IMR-90 (cell line): Measurements from ENCODE around the gene HAUS7. TPM values are rescaled to one million over a fixed set of nuclear protein-coding genes. Genes with fewer than 3 reads are reported as not detected.

ENCODE experiments used
- ATAC-seq: fragments of 200-7000 bp; cut with Tn5 transposase; 2 replicates; pipeline ENCODE4 v1.9.1; 2020; ENCODE audit warnings: low read depth, mild to moderate bottlenecking, moderate library complexity
- BruUV-seq: library from RNA; stranded (reverse); fragments of 400-500 nt; replicated peaks from 2 replicates; lab custom pipeline; 2021; lab: Mats Ljungman, UMichigan
- CTCF ChIA-PET: fragments of 300-600 bp; formaldehyde crosslinking; extraction: SDS; loops from one replicate; lab custom pipeline; 2021; ENCODE audit warnings: antibody characterized with exemption; lab: Yijun Ruan, JAX
- POLR2A ChIA-PET: fragments of 300-600 bp; sonication (Branson Sonifier 250); formaldehyde crosslinking; loops from one replicate; lab custom pipeline; 2022; ENCODE audit warnings: antibody characterized with exemption; ENCODE audit not compliant: unreplicated experiment; lab: Charles Lee
- DNase-seq: peaks from one replicate; pipeline ENCODE4 v3.0.0; 2013
- H2AFZ ChIP-seq: replicated peaks from 2 replicates; pipeline ENCODE3; 2013; ENCODE audit warnings: low read length, mild to moderate bottlenecking; ENCODE audit not compliant: poor library complexity
- H2AK5ac ChIP-seq: 2 replicates; pipeline ENCODE4 v1.6.1; 2013; ENCODE audit warnings: low read depth, low read length, inconsistent platforms
- H2AK9ac ChIP-seq: replicated peaks from 2 replicates; pipeline ENCODE3; 2013; ENCODE audit warnings: mild to moderate bottlenecking, low read depth, low read length, moderate library complexity; ENCODE audit not compliant: poor library complexity
- H2BK120ac ChIP-seq: 2 replicates; pipeline ENCODE4 v1.6.1; 2013; ENCODE audit warnings: low read depth, low read length, inconsistent platforms
- H2BK15ac ChIP-seq: 3 replicates; pipeline ENCODE4 v1.6.1; 2013; ENCODE audit warnings: low read depth, low read length, inconsistent platforms
- H2BK20ac ChIP-seq: 2 replicates; pipeline ENCODE4 v1.6.1; 2013; ENCODE audit warnings: low read depth, mild to moderate bottlenecking, inconsistent platforms, low read length, moderate library complexity
- H2BK5ac ChIP-seq: 2 replicates; pipeline ENCODE4 v1.6.1; 2013; ENCODE audit warnings: mild to moderate bottlenecking, low read depth, low read length, inconsistent platforms; ENCODE audit not compliant: poor library complexity, severe bottlenecking
- H3K14ac ChIP-seq: replicated peaks from 2 replicates; pipeline ENCODE4 v1.6.1; 2013; ENCODE audit warnings: low read depth, low read length, inconsistent platforms
- H3K18ac ChIP-seq: 2 replicates; pipeline ENCODE4 v1.6.1; 2013; ENCODE audit warnings: low read depth, low read length, control low read depth
- H3K23ac ChIP-seq: 2 replicates; pipeline ENCODE4 v1.6.1; 2013; ENCODE audit warnings: low read depth, low read length, inconsistent platforms
- H3K27ac ChIP-seq: 2 replicates; pipeline ENCODE4 v1.5.1; 2013; ENCODE audit warnings: mild to moderate bottlenecking, control low read depth, low read length; ENCODE audit not compliant: insufficient read depth
- H3K27me3 ChIP-seq: 2 replicates; pipeline ENCODE4 v1.6.1; 2013; ENCODE audit warnings: low read length; ENCODE audit not compliant: control insufficient read depth, insufficient read depth
- H3K36me3 ChIP-seq: 2 replicates; pipeline ENCODE4 v1.6.1; 2013; ENCODE audit warnings: low read length, mixed read lengths; ENCODE audit not compliant: control insufficient read depth, insufficient read depth
- H3K4ac ChIP-seq: 2 replicates; pipeline ENCODE4 v1.6.1; 2013; ENCODE audit warnings: low read depth, low read length, inconsistent platforms
- H3K4me1 ChIP-seq: 2 replicates; pipeline ENCODE4 v1.6.1; 2013; ENCODE audit warnings: low read length, mixed read lengths; ENCODE audit not compliant: control insufficient read depth, insufficient read depth
- H3K4me2 ChIP-seq: 2 replicates; pipeline ENCODE4 v1.6.1; 2013; ENCODE audit warnings: low read depth, mild to moderate bottlenecking, control low read depth, low read length, moderate library complexity
- H3K4me3 ChIP-seq: 2 replicates; pipeline ENCODE4 v1.5.1; 2013; ENCODE audit warnings: low read depth, mild to moderate bottlenecking, control low read depth, low read length, moderate library complexity; ENCODE audit not compliant: insufficient read depth
- H3K56ac ChIP-seq: 2 replicates; pipeline ENCODE4 v1.6.1; 2013; ENCODE audit warnings: low read length, inconsistent platforms; ENCODE audit not compliant: insufficient read depth; ENCODE audit errors: extremely low read depth
- H3K79me1 ChIP-seq, 2 experiments: 2 replicates each; pipeline ENCODE4 v1.6.1; 2013; ENCODE audit warnings: low read length in 2 of 2, inconsistent platforms in 1 of 2, low read depth in 1 of 2
- H3K9ac ChIP-seq: 2 replicates; pipeline ENCODE4 v1.6.1; 2013; ENCODE audit warnings: low read depth, low read length, control low read depth
- H3K9me1 ChIP-seq: 2 replicates; pipeline ENCODE4 v1.6.1; 2013; ENCODE audit warnings: low read length, inconsistent platforms; ENCODE audit not compliant: insufficient read depth
- H3K9me3 ChIP-seq: 2 replicates; pipeline ENCODE4 v1.6.1; 2013; ENCODE audit warnings: low read length; ENCODE audit not compliant: control insufficient read depth, insufficient read depth
- H4K20me1 ChIP-seq: 2 replicates; pipeline ENCODE4 v1.6.1; 2013; ENCODE audit warnings: low read length, inconsistent platforms; ENCODE audit not compliant: insufficient read depth
- H4K5ac ChIP-seq: 2 replicates; pipeline ENCODE4 v1.6.1; 2013; ENCODE audit warnings: mild to moderate bottlenecking, low read depth, low read length, control low read depth
- H4K8ac ChIP-seq, 2 experiments: 2 replicates each; pipeline ENCODE4 v1.6.1; 2013; ENCODE audit warnings: low read depth in 2 of 2, low read length in 2 of 2, control low read depth in 1 of 2, inconsistent platforms in 1 of 2
- H4K91ac ChIP-seq: 2 replicates; pipeline ENCODE4 v1.6.1; 2013; ENCODE audit warnings: low read depth, low read length, inconsistent platforms; ENCODE audit not compliant: insufficient read depth
- BHLHE40 ChIP-seq: fragments of 150-350 bp; IDR thresholded peaks from 2 replicates; pipeline ENCODE4 v1.6.1; 2016; ENCODE audit warnings: mild to moderate bottlenecking, low read depth, low read length
- CEBPB ChIP-seq: IDR thresholded peaks from 2 replicates; pipeline ENCODE4 v1.6.1; 2012; ENCODE audit warnings: low read depth, low read length, improper control_type of control experiment
- CHD1 ChIP-seq: IDR thresholded peaks from 2 replicates; pipeline ENCODE4 v1.6.1; 2012; ENCODE audit warnings: low read depth, low read length, improper control_type of control experiment
- ELK1 ChIP-seq: fragments of 150-350 bp; IDR thresholded peaks from 2 replicates; pipeline ENCODE4 v1.6.1; 2016; ENCODE audit warnings: low read depth, mild to moderate bottlenecking, low read length, moderate library complexity, borderline replicate concordance
- FOS ChIP-seq: fragments of 150-350 bp; IDR thresholded peaks from 2 replicates; pipeline ENCODE4 v1.6.1; 2016; ENCODE audit warnings: low read depth, low read length
- MAZ ChIP-seq: IDR thresholded peaks from 2 replicates; pipeline ENCODE4 v1.6.1; 2012; ENCODE audit warnings: low read depth, mild to moderate bottlenecking, low read length, improper control_type of control experiment, moderate library complexity, borderline replicate concordance
- NFE2L2 ChIP-seq: fragments of 150-350 bp; IDR thresholded peaks from 2 replicates; pipeline ENCODE4 v1.6.1; 2016; ENCODE audit warnings: low read depth, mild to moderate bottlenecking, low read length
- POLR2A ChIP-seq: IDR thresholded peaks from 2 replicates; pipeline ENCODE4 v1.6.1; 2012; ENCODE audit warnings: mild to moderate bottlenecking, low read depth, low read length
- RCOR1 ChIP-seq: IDR thresholded peaks from 2 replicates; pipeline ENCODE4 v1.6.1; 2012; ENCODE audit warnings: mild to moderate bottlenecking, low read length, improper control_type of control experiment; ENCODE audit not compliant: insufficient replicate concordance
- SMC3 ChIP-seq: fragments of 150-350 bp; IDR thresholded peaks from 2 replicates; pipeline ENCODE4 v1.6.1; 2016; ENCODE audit warnings: low read depth, mild to moderate bottlenecking, antibody characterized with exemption, low read length, moderate library complexity
- USF2 ChIP-seq: fragments of 150-350 bp; IDR thresholded peaks from 2 replicates; pipeline ENCODE4 v1.6.1; 2017; ENCODE audit warnings: mild to moderate bottlenecking, antibody characterized with exemption, low read length, low read depth
- whole genome bisulfite sequencing, 2 experiments: methylation state at CpG; one replicate each; pipeline versions ENCODE4 v1.1.5 to v1.1.7; 2013; ENCODE audit warnings: missing lambda C conversion rate in 2 of 2; ENCODE audit not compliant: insufficient read length in 1 of 2; ENCODE audit errors: extremely low coverage in 2 of 2; 5-methylcytosine and 5-hydroxymethylcytosine counted together
- dilution Hi-C: fragments of 300-500 bp; cut with HindIII; formaldehyde crosslinking; loops from one replicate; pipeline ENCODE4 v1.14.3; 2018; ENCODE audit warnings: low sequenced_read_pairs; ENCODE audit not compliant: unreplicated experiment
- in situ Hi-C: fragments of 300-500 bp; cut with MboI; formaldehyde crosslinking; loops from 3 replicates; pipeline ENCODE4 v1.14.3; 2019; ENCODE audit warnings: low sequenced_read_pairs, inconsistent platforms, mixed read lengths
- intact Hi-C: fragments of 100-400 bp; cut with micrococcal nuclease; formaldehyde crosslinking; loops from 2 replicates; pipeline ENCODE4 v1.10.0; 2022
- polyA plus RNA-seq, 3 experiments: library from polyadenylated mRNA; depleted of rRNA; stranded (reverse); fragments of >200 nt; gene quantifications; 2 replicates each; pipeline ENCODE4 v1.2.3, GENCODE V29; 2012; ENCODE audit warnings: low replicate concordance in 1 of 3
- total RNA-seq: library from RNA; depleted of rRNA; stranded (reverse); fragments of >200 nt; gene quantifications from 2 replicates; pipeline ENCODE4 v1.2.3, GENCODE V29; 2012

The HAUS7 gene
- total and polyA plus RNA-seq, 2 of the 4 experiments (the other 2 are of a cell fraction), result 10.8 to 25.9 TPM

- no peak for TF ChIP-seq MAZ
Observed at GRCh38 chrX:153450114-153450948, 20.0 kb downstream of the HAUS7 start (continued).

GRCh38 chrX:153449368-153450113 is 20.8 kb downstream of the HAUS7 start:
- no peak overlapping the region for H3K14ac ChIP-seq
- BruUV-seq, result no TSS peak
- no peaks in the 10 kb centered on the region for H3K27me3 ChIP-seq
- H2BK5ac ChIP-seq, result no peak overlapping the region
- no peaks in the 10 kb centered on the region for H3K79me1 ChIP-seq
- no peaks in the 10 kb centered on the region for H3K9me1 ChIP-seq
- H3K27ac ChIP-seq, result no peak overlapping the region
- H3K9ac ChIP-seq, result no peak overlapping the region
- WGBS, 2 experiments, result 80% methylated on average over 4 of the region's 15 CpGs; no CpG with 5 or more reads in 1 of the 2 experiments
- no peak for DNase-seq
- intact Hi-C loops (no loop called here), dilution Hi-C loops (no loop called here), in situ Hi-C loops (loop anchor here (25.0 kb wide), 1 partner anchor 412 kb away; no protein-coding TSS in a partner anchor)
- H3K56ac ChIP-seq, result no peak overlapping the region
- H4K8ac ChIP-seq, result no peak overlapping the region
- no peak overlapping the region for H3K4ac ChIP-seq
- H2BK20ac ChIP-seq, result no peak overlapping the region
- no peak overlapping the region for H2BK15ac ChIP-seq
- H2AK9ac ChIP-seq, result no peak overlapping the region
- H3K23ac ChIP-seq, result no peak overlapping the region
- H3K9me3 ChIP-seq, result no peaks in the 10 kb centered on the region; the same call in 1 of the 2 replicates
- H3K36me3 ChIP-seq, result no peaks in the 10 kb centered on the region
- no peaks in the 10 kb centered on the region for H3K4me1 ChIP-seq
- no peak overlapping the region for H3K18ac ChIP-seq
- ChIA-PET POLR2A (no interaction called here), CTCF (no interaction called here)
- H2AK5ac ChIP-seq, result no peak overlapping the region
- no peak overlapping the region for H2BK120ac ChIP-seq
- ATAC-seq, result no peak
- no peak overlapping the region for H4K91ac ChIP-seq
- H2AFZ ChIP-seq, result no peak overlapping the region
- H3K4me2 ChIP-seq, result no peak overlapping the region
- H3K4me3 ChIP-seq, result no peak overlapping the region
- TF ChIP-seq SMC3 (no peak), NFE2L2 (no peak), RCOR1 (no peak), BHLHE40 (no peak), ELK1 (no peak), FOS (no peak), USF2 (no peak), POLR2A (no peak), CEBPB (no peak), CHD1 (no peak)
- H4K20me1 ChIP-seq, result no peaks in the 10 kb centered on the region; the same call in 1 of the 2 replicates
- H4K5ac ChIP-seq, result no peak overlapping the region
